GM11168 (cell line): ENCODE measurements around the gene WDR5.

ENCODE experiments used
- in situ Hi-C: fragments of 300-500 bp; cut with MboI; formaldehyde crosslinking; loops from one replicate; pipeline ENCODE4 v1.12.0; 2022; ENCODE audit warnings: low sequenced_read_pairs; ENCODE audit not compliant: unreplicated experiment

WDR5 gene

GRCh38 chr9:134204991-134205578 lies 69.2 kb downstream of the WDR5 start:
- in situ Hi-C loops: no loop called here

DNA sequence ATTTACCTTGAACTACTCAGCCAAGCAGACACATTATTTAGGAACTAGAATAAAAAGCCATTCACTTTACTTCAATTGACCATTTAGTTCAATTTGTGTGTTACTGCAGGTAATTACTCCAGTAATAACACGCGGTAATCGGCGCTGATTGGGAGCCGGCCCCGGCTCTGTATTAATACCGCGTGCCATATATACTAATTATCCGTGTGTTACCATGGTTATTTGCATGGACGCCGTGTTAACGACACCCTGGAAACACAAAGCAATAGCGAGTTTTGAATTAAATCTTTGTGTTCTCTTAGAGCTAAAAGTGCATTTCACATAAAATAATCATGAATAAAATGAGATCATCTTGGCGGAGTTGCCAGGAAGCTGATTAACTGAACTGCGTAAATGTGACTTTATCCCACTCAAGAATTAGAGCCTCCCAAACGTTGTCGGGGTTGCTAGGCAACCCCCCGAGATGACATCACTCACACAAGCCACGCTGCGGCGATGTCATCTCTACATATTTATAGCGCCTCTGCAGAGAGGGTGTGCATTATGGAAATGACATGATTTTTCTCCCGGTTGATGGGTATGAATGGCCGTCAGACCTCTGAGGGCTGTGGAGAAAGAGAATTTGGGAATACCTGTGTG lies 69.9 kb downstream of the WDR5 start:
- in situ Hi-C loops: no loop called here

DNA sequence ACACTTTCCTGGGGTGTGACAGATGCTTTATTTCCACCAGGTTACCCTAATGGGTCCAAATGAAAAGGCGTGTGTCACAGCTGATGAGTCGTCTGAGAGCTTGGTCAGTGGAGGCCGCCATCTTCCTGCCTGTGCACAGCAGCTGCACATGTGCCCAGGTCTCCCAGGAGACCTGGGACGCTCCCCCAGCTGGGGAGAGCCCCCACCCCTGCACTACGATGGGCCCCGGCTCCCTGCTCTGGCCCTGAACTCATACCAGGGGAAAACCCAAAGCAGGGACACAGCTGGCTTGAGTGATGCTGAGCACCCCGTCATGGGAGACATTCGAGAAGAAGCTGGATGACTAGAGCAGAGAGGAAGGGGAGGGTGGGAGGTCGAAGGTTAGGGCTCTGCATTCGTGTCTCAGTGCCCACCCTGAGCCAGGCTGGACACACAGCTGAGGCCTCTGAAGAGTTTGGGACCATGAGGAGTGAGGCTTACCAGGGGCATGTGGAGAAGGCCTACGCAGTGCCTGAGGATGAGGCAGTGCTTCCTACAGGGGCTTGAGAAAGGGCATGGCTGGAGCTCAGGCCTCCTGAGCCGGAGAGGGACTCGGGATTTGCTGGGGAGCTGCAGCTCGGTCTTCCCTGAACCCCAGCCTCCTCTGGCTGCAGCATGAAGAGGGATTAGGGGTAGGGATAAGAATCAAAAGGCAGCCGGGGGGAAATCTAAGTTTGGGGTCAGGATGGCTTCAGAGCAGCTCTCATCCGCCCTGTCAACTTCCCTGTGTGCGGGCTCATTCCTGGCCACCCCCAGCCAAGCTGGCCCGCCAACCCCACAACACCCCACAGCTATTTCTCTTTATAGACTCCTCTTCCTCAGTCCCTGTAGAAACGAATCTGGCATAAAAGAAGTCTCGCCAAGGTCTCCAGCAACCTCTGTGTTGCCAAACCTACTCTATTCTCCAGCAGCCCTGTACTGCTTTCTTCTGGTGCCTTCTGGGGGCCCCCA lies 70.7 kb downstream of the WDR5 start:
- in situ Hi-C loops: no loop called here

GRCh38 chr9:134208310-134208841 lies 72.5 kb downstream of the WDR5 start:
- in situ Hi-C loops: no loop called here

- in situ Hi-C loops: no loop called here
These were observed 73.3 kb downstream of the WDR5 start for GRCh38 chr9:134208981-134209725.
